Measurements from ENCODE around the gene DOC2A.

The DOC2A gene

DNA sequence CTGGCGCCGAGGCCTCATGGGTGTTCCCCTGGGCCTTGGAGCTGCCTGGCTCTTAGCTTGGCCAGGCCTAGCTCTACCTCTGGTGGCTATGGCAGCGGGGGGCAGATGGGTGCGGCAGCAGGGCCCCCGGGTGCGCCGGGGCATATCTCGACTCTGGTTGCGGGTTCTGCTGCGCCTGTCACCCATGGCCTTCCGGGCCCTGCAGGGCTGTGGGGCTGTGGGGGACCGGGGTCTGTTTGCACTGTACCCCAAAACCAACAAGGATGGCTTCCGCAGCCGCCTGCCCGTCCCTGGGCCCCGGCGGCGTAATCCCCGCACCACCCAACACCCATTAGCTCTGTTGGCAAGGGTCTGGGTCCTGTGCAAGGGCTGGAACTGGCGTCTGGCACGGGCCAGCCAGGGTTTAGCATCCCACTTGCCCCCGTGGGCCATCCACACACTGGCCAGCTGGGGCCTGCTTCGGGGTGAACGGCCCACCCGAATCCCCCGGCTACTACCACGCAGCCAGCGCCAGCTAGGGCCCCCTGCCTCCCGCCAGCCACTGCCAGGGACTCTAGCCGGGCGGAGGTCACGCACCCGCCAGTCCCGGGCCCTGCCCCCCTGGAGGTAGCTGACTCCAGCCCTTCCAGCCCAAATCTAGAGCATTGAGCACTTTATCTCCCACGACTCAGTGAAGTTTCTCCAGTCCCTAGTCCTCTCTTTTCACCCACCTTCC lies 23.3 kb downstream of the DOC2A start:
- no peak for DNase-seq

DNA sequence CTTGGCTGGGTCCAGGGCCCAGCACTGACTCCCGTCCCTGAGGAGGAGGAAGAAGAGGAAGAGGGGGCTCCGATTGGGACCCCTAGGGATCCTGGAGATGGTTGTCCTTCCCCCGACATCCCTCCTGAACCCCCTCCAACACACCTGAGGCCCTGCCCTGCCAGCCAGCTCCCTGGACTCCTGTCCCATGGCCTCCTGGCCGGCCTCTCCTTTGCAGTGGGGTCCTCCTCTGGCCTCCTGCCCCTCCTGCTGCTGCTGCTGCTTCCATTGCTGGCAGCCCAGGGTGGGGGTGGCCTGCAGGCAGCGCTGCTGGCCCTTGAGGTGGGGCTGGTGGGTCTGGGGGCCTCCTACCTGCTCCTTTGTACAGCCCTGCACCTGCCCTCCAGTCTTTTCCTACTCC lies 23.9 kb downstream of the DOC2A start:
- DNase-seq = no peak

DNA sequence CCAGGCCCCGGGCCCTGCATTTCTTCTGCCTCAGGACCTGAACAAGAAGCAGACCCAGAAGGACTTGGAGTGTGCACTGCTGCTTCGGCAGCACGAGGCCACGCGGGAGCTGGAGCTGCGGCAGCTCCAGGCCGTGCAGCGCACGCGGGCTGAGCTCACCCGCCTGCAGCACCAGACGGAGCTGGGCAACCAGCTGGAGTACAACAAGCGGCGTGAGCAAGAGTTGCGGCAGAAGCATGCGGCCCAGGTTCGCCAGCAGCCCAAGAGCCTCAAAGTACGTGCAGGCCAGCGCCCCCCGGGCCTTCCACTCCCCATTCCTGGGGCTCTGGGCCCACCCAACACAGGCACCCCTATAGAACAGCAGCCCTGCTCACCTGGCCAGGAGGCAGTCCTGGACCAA lies 24.6 kb downstream of the DOC2A start:
- DNase-seq = no peak

DNA sequence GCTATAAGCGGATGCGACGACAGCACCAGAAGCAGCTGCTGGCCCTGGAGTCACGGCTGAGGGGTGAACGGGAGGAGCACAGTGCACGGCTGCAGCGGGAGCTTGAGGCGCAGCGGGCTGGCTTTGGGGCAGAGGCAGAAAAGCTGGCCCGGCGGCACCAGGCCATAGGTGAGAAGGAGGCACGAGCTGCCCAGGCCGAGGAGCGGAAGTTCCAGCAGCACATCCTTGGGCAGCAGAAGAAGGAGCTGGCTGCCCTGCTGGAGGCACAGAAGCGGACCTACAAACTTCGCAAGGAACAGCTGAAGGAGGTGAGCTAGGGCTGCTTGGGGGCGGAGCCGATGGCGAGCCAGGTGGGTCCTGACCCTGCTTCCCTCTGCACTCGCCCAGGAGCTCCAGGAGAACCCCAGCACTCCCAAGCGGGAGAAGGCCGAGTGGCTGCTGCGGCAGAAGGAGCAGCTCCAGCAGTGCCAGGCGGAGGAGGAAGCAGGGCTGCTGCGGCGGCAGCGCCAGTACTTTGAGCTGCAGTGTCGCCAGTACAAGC lies 25.5 kb downstream of the DOC2A start:
- DNase-seq = no peak

DNA sequence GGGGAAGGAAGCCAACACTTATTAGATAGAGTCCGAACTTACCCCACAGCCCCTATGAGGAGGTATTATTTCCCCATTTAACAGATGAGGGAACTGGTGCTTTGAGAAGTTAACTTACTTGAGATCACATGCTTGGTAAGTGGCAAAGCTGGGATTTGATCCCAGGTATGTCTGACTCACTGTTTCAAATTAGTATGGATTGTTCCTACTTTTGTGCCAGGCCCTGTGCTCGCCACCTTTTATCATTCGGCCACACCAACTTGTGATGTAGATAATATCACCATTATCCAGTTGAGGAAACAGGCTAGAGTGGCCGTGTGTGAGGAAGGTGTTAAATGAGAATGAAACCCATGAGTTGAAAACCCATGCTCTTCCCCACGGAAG lies 26.1 kb downstream of the DOC2A start:
- DNase-seq = no peak

DNA sequence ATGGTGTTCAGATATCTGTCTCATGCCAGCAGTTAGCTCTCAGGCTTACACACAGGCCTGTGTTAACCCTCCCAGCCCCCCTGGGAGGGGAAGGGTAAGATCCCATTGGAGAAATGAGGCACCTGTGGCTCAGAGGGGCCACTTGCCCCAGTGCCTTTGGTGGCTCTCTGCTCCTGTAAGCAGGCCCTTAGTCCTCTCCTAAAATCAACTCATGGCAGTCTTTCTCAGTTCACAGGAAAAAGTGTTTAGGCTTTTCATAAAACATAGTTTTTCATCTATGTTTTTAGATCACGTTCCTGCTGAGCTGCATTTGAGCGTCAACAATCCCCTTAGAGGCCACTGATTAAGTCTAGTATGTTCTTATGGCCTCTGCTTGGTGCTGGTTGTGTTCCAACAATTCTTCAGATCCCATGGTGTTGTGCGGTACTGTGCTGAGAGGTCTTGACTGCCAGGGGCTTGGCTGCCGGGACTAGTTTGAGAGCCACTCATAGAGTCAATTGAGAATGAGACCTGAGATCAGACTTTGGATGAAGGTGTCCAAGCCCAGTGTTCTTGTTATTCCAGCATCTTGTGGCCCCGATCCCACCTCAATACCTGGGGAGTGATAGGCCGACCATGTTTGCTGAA lies 26.6 kb downstream of the DOC2A start:
- no peak for DNase-seq

DNA sequence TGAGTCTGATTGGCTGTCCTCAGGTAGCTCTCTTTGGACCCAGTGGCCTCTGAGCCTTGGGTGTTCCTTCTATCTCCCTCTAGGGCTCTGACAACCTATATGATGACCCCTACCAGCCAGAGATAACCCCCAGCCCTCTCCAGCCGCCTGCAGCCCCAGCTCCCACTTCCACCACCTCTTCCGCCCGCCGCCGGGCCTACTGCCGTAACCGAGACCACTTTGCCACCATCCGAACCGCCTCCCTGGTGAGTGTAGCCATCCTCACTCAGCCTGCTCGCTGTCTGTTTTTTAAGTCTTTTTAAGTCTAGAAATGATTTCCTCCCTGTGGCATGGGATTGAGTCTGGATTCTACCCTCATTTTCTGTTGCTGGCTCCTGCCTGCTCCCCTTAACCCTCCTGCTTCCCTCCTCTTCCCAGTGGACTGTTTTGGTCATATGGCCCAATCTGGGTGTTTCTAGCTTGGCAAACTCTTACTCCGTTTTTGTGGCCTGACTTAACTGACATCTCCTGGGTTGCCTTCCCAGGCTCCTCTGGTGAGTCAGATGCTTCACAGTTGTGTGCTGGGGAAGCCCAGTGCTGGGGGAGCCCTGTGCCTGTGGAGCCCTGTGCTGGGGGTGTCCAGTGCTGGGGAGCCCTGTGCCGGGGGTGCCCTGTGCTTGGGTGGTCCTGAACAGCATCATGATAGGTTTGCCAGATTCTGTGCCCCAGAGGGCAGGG lies 27.2 kb downstream of the DOC2A start:
- DNase-seq = no peak

DNA sequence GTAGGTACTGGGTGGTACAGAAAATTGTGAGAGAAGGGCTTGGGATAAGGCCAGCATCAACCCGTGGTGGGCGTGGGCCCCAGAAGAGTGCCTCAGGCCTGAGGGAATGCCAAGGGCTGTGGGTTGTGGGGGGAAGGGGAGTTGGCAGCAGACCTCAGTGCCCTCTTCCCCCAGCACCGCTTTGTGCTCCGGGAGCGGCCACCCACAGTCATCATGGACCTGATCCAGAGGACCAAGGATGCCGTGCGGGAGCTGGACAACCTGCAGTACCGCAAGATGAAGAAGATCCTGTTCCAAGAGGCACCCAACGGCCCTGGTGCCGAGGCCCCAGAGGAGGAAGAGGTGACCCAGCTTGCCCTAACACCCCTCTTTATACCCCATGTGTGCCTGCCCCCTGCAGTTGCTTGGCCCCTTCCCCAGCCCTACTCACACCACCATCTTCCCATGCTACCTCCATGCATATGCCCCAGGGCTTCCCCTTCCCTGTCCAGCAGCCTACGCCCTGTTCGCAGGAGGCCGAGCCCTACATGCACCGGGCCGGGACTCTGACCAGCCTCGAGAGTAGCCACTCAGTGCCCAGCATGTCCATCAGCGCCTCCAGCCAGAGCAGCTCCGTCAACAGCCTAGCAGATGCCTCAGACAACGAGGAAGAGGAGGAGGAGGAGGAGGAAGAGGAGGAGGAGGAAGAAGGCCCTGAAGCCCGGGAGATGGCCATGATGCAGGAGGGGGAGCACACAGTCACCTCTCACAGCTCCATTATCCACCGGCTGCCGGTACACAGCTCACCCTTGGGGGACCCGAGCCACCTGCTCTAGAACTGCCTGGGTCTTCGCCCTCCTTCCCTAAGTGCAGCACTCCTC lies 28.0 kb downstream of the DOC2A start:
- no peak for DNase-seq

DNA sequence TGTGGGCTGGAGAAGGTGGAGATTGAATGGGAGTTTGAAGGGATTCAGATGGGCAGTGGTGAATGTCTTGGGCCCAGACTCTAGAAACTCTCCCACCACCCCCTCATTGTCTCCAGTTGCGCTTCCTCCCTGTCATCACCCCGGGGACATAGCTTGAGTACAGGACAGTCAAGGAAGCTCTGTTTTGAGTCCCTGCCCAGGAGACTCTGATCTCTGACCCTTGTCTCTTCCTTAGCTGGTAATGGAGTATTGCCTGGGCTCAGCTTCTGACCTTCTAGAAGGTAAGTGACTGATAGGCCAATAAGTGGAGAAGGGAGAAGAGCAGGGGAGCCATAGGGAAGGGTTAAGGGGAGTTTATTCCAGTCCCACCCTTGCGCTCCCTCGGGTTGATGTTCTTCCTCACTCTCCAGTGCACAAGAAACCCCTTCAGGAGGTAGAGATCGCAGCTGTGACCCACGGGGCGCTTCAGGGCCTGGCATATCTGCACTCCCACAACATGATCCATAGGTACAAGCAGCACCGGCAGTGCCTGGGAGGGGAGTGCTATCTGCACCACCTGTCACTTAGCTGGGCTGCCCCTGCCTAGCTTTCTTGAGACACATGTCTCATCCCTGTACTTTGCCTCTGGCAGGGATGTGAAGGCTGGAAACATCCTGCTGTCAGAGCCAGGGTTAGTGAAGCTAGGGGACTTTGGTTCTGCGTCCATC lies 32.1 kb downstream of the DOC2A start:
- DNase-seq = no peak

DNA sequence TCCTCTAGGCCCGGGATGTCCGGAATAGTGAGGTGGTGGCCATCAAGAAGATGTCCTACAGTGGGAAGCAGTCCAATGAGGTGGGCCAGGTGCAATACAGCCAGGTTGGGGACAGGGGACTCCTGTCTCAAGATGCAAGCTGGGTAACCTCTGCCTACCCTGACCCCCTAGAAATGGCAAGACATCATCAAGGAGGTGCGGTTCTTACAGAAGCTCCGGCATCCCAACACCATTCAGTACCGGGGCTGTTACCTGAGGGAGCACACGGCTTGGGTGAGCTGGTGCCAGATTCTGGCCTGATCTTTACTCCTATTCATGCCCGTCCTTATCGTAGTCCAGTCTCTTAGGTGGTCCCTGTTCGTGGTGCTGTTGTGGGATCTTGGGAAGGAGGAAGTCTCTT lies 32.7 kb downstream of the DOC2A start:
- no peak for DNase-seq

DNA sequence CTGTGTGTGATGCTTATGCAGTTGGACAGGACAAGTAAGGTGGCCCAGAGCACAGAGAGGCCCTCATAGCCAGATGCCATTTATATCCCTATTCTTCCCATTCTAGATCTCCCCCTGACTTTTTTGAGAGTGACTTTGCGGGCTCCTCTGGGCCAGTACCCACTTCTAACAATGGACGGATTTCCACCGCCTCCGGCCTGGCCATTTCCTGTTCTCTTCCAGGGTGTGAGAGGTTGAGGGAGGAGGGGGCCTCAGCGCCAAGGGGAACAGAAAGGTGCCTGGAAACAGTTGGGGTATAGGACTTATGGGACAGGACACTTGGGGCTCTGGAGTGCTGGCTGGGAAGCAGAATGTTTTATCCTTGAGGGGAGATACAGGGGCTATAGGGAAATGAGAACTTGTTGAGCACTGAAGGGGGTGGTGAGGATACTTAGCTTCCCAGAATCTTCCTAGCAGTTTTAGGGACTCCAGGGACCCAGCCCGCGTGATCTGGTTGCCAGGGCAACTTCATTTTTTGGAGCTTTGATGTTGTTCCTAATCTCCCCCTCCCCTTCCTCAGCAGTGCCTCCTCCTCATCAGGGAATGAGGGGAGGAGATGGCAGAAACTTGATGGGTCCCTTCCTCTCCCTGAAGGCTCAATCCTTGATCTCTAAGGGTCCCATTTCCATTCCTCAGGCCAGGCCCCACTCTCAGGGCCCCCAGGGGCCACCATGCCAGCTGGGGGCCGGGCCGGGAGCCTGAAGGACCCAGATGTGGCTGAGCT lies 33.6 kb downstream of the DOC2A start:
- no peak for DNase-seq

DNA sequence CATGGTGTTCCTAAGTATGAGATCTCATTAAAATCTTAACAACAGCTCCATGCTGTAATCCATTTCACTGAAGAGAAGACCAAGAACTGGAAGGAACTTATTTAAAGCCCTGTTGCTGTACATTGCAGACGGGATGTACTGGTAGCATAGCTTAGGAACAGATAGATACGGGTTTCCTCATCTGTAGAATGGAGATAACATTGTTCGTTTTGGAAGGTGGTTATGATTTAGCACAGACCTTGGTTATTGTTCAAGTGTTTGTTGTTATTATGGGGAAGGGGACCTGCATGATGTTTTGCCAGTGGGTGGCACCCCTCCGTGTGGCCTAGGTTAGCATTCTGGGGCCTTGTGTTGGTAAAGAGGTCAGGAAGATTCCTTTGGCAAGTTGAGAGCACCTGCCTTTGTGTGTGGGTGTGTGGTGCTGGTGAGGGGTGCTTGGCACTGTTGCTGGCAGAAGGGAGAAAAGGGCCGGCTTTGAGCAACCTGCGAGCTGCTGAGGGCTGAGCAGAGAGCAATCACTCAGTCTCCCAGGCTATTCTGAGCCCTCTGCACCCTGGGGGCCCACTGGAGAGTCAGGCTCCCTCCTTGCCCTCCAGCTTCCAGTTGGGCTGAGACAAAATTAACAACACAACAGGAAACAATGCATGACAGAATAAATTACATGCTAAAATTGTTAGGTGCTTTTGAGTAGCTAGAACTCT lies 34.9 kb downstream of the DOC2A start:
- DNase-seq = no peak

DNA sequence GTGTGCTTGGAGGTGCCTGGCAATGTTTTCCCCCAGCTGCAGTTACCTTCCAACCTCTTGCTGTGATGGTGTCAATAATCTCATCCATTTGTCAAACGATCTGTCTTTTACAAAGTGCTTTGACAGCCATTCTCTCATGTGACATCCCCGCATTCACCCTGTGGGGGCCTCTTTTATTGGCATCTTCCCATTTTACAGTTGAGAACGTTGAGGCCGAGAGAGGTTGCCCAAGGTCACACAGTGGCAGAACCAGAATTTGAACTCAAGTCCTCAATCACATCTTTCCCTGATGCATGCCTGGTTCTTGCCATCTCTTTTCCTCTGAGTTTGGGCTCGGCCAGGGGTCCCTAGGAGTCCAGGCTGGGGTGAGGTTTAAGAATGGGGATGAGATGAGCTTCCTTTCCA lies 35.7 kb downstream of the DOC2A start:
- no peak for DNase-seq

DNA sequence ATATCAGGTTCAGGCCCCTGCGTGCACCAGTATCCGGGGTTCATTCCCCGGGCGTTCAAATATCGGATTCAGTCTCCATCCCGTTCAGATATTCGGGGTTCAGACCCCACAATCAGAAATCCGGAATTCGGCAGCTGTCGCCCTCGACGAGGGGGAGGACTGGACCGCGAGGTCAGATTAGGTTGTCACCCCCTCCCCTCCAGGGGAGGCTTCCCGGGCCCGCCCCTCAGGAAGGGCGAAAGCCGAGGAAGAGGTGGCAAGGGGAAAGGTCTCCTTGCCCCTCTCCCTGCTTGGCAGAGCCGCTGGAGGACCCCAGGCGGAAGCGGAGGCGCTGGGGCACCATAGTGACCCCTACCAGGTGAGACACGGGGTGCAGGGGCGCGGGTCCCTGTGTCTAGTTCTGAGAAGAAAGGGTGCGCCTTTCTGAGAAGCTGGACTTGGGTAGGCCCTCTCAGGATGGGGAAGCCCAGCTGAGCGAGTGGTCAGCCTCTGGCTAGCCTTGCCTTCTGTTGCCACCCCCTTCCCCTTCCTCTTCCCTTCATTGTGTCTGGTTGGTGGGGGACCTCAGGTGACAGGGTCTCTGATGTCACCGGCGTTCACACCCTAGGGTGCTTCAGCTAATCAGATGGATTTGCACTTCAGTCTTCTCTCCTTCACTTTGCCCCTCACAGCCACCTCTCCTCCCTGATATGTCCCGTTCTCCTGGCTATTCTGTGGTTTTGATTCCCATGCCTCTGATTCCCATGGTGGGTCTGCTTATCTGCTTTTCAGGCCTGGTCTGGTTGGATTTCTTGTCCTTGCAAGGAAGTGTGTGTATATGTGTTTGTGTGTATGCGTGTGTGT lies 36.3 kb downstream of the DOC2A start:
- DNase-seq = no peak

DNA sequence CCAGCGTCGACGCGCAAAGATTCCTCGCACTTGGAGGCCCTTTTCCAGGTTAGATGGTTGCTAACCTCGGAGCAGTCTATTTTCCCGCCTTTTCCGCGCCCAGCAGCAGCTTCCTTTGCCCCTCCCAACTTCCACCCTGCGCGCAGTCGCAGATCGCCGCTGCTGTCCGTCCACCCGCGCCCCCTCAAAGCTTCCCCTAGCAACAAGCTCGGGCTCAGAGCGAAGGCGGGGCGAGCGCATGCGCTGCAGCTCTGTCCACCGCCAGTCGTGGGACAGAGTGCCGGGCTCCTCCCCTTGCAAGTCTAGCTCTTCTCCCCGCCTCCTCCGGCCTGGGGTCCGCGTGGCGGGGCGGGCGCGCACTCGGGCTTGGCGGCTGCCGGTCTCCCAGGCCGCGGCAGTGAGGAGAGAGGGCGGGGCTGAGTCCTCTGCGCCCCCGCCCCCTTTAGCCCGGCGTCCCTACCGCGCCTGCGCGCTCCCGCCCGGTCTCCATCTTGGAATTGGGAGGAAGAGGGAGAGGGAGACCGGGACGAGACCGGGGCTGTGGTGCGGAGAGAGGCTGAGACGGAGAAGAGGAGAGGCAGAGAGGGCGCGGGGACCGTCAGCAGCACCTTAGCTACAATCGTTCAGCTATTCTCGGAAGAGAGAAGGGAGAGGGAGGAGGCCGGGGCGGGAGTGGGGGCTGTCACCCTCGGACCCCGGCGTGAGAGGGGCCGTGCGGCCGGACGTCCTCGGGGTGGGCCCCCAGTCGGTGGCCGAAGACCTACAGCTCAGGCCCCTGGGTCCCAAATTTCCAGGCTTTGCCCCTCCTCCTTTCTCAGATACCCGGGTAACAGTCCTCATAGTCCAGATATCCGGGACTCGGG lies 37.2 kb downstream of the DOC2A start, which contains the start of gene TAOK2:
TAOK2 (plus strand) TSS at position 485 of the 863 bp plus-strand sequence. CDS start 3,905 bp downstream, outside the sequence.
- peak; percentile 85 for DNase-seq

DNA sequence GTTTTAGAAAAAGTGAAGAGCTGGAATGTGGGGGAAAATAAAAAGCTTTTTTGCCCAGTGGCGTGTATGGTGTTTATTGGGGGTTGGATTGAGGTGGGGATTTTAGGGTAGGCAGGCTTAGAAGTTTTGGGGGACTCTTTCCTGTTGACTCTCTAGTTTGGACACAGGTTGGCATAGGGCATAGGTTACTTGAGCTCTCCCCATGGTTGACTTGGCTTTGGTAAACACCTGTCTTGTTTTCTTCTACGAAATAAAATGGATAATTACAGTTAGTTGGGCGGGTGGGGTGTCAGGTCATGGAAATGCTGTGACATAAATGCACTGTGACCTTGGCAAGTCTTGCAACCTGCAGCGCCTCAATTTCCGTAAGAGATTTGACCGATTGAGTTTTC lies 37.8 kb downstream of the DOC2A start:
- no peak for DNase-seq

DNA sequence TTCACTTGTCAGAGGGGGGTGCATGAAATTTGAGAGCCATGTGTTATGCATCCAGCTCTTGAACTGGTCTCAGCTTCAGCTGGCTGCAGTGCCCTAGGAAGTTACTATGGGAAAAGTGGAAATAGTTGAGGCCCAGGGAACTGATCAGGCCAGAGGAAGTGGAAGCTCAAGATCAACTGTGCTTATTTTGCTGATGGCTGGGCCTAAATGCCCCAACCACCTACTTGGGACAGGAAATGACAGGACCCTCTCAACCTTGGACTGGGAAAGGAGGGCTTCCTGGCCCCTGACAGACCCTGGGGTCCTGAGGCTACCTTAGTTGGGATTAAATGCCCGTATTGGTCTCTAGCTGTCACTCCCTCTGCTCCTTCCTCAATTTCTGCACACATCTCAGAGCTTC lies 38.3 kb downstream of the DOC2A start:
- DNase-seq = no peak

DNA sequence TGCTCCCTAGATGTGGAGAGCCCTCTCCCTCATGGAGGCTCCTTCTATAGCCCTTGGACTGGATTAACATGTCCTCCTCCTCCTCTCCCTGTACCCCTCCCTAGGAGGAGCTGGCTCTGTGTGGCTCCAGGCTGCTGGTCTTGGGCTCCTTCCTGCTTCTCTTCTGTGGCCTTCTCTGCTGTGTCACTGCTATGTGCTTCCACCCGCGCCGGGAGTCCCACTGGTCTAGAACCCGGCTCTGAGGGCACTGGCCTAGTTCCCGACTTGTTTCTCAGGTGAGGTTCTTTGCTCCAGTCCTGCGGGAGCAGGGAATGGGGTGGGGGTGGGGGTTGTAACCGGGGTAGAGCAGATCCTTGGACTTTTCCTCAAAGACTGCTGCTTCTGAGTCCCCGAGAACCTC lies 39.5 kb downstream of the DOC2A start:
- no peak for DNase-seq

DNA sequence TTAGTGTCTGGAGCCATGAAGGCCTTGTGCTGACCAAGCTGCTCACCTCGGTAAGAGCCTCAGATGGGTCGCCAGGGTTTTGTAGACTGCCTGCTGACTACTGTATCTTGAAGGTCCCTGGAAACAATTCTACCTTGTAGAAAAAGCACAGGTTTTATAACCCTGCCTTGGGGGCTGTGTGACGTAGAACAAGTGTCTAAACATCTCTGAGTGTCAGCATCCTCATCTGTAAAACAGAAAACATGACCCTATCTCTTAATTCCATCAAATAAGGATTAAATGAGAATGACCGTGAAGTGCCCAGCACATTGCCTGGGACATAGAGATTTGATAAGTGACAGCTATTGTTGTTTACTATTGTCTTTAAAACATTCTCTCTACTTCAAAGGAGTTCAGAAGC lies 42.6 kb downstream of the DOC2A start:
- no peak for DNase-seq
